Aorta (tissue), 5 donors: ENCODE measurements around the gene COL26A1. TPM values are rescaled to one million over a fixed set of nuclear protein-coding genes. Genes with fewer than 3 reads are reported as not detected.

Source experiments
- ATAC-seq: fragments of 200-7000 bp; cut with Tn5 transposase; one replicate; pipeline ENCODE4 v1.9.1; 2022; ENCODE audit warnings: moderate library complexity; ENCODE audit not compliant: low FRiP score
- DNase-seq, 2 donors: peaks; one replicate each; pipeline ENCODE4 v3.0.0-alpha.2; 2020
- H3K27ac ChIP-seq, 2 donors: one replicate each; pipeline ENCODE4 v1.5.1; 2013; ENCODE audit warnings: low read length in 2 of 2, mild to moderate bottlenecking in 2 of 2, moderate library complexity in 2 of 2, control low read depth in 1 of 2, inconsistent platforms in 1 of 2, low read depth in 1 of 2
- H3K27me3 ChIP-seq, 2 donors: one replicate each; pipeline ENCODE4 v1.6.1; 2013; ENCODE audit warnings: control low read depth in 1 of 2, low read length in 1 of 2, mild to moderate bottlenecking in 1 of 2, moderate library complexity in 1 of 2; ENCODE audit not compliant: insufficient read depth in 2 of 2, control insufficient read depth in 1 of 2
- H3K36me3 ChIP-seq, 2 donors: one replicate each; pipeline ENCODE4 v1.6.1; 2013; ENCODE audit warnings: control low read depth in 1 of 2, low read length in 1 of 2, mild to moderate bottlenecking in 1 of 2; ENCODE audit not compliant: insufficient read depth in 2 of 2, control insufficient read depth in 1 of 2
- H3K4me1 ChIP-seq, 2 donors: one replicate each; pipeline ENCODE4 v1.6.1; 2013; ENCODE audit warnings: low read length in 2 of 2, control low read depth in 1 of 2, mild to moderate bottlenecking in 1 of 2, moderate library complexity in 1 of 2; ENCODE audit not compliant: insufficient read depth in 2 of 2, control insufficient read depth in 1 of 2
- H3K4me3 ChIP-seq, 2 donors: one replicate each; pipeline ENCODE4 v1.5.1; 2013; ENCODE audit warnings: low read length in 2 of 2, control low read depth in 1 of 2, mild to moderate bottlenecking in 1 of 2
- H3K9me3 ChIP-seq: one replicate; pipeline ENCODE4 v1.6.1; 2013; ENCODE audit warnings: mild to moderate bottlenecking, low read length; ENCODE audit not compliant: control insufficient read depth
- WGBS, 2 donors: extraction: QIAGEN DNeasy Blood & Tissue Kit; methylation state at CpG; one replicate each; pipeline ENCODE4 v1.1.7; 2013; 5-methylcytosine and 5-hydroxymethylcytosine counted together
- intact Hi-C, 2 donors: fragments of 100-400 bp; cut with DNase I; formaldehyde crosslinking; loops; one replicate each; pipeline versions ENCODE4 v1.14.2 to v1.15.0; 2022
- polyA plus RNA-seq, 2 donors: library from polyadenylated mRNA; stranded (reverse); fragments of 200-250 nt; gene quantifications; one replicate each; pipeline ENCODE4 v1.2.3, GENCODE V29; 2013
- total RNA-seq, 2 donors: library from RNA; stranded (reverse); fragmentation: NEBNext Ultra II Directional; extraction: Animal tissue kit (Norgen Biotek cat#: 25700); gene quantifications; one replicate each; pipeline ENCODE4 v1.2.1, GENCODE V29; 2021
- donor health status: healthy with polysubstance abuse.
- donor health status: Bipolar disorder and iron deficiency.
- donor health status: DM: no; HTN: no; CAD: no.
- donor health status: DM: no; HTN: no; CAD: no.
- donor health status: DM: yes; HTN: yes; CAD: no.

COL26A1 gene
- total and polyA plus RNA-seq, 4 donors = not detected

GRCh38 chr7:101378751-101379174 lies 16.1 kb downstream of the COL26A1 start:
- Histone ChIP-seq H3K27me3 (no peaks in the 10 kb centered on the region), H3K4me1 (no peaks in the 10 kb centered on the region), H3K4me3 (no peak overlapping the region), H3K9me3 (no peaks in the 10 kb centered on the region), H3K27ac (no peak overlapping the region), H3K36me3 (no peaks in the 10 kb centered on the region)
- ATAC-seq (no peak), DNase-seq (no peak)
- WGBS, 2 donors = 3 to 6% methylated on average over 13 of the region's 13 CpGs
- intact Hi-C loops = no loop called here

DNA sequence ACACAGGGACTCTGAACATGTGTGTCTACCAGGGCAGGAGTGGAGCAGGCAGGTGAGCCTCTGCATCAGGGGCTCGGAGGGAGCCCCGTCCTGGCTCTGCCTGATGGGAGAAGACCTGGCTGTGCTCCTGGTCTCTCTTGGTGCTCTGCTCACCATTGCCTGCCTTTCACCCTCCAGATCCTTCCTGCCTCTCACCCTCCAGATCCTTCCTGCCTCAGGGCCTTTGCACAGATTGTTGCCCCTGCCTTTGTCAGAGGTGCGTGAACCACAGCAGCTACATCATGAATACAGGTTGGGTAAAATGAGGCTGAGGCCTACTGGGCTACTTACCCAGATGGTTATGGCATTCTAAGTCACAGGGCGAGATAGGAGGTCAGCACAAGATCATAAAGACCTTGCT lies 16.6 kb downstream of the COL26A1 start:
- Histone ChIP-seq H3K36me3 (no peaks in the 10 kb centered on the region), H3K27ac (no peak overlapping the region), H3K27me3 (no peaks in the 10 kb centered on the region), H3K4me3 (no peak overlapping the region), H3K9me3 (no peaks in the 10 kb centered on the region), H3K4me1 (no peaks in the 10 kb centered on the region)
- DNase-seq (no peak), ATAC-seq (no peak)
- intact Hi-C loops = no loop called here
- WGBS, 2 donors = 87 to 88% methylated on average over 4 of the region's 4 CpGs

DNA sequence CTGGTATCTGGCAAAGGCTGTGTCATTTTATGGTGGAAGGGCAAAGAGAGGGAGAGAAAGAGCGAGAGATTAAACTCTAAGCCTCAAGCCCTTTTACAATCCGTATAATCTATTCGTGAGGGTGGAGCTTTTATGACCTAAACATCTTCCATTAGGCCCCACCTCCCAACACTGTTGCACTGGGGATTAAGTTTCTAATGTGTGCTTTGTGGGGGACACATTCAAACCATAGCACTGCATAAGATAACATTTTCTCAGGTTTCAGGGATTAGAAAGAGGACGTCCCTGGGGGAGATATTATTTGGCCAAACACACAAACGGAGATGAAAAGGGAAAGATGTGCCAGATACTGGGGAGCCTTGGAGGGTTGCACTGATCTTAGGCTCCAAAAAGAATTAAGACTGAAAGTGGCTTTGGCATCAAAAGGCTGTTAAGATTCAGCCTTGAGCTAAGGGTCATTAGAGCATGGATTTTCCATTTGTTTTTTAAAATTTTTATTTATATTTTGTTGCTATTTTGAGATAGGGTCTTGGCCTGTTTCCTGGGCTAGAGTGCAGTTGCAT lies 19.0 kb downstream of the COL26A1 start:
- no peaks in the 10 kb centered on the region for H3K4me1 ChIP-seq
- H3K4me3 ChIP-seq = no peak overlapping the region
- H3K27me3 ChIP-seq = no peaks in the 10 kb centered on the region
- DNase-seq (no peak), ATAC-seq (no peak)
- WGBS, 2 donors = 72 to 78% methylated on average over 5 of the region's 5 CpGs
- intact Hi-C loops = no loop called here
- H3K9me3 ChIP-seq = no peaks in the 10 kb centered on the region
- H3K27ac ChIP-seq = no peak overlapping the region
- no peaks in the 10 kb centered on the region for H3K36me3 ChIP-seq

- Histone ChIP-seq H3K4me1 (no peaks in the 10 kb centered on the region), H3K9me3 (no peaks in the 10 kb centered on the region), H3K4me3 (no peak overlapping the region), H3K27ac (no peak overlapping the region), H3K36me3 (no peaks in the 10 kb centered on the region), H3K27me3 (no peaks in the 10 kb centered on the region)
- intact Hi-C loops = no loop called here
- DNase-seq (no peak), ATAC-seq (no peak)
- WGBS, 2 donors = 61 to 67% methylated on average over 2 of the region's 2 CpGs
Measured at GRCh38 chr7:101382937-101383336, 20.3 kb downstream of the COL26A1 start.

- Histone ChIP-seq H3K9me3 (no peaks in the 10 kb centered on the region), H3K36me3 (no peaks in the 10 kb centered on the region), H3K27ac (no peak overlapping the region), H3K4me1 (no peaks in the 10 kb centered on the region), H3K27me3 (no peaks in the 10 kb centered on the region), H3K4me3 (no peak overlapping the region)
- intact Hi-C loops = no loop called here
- DNase-seq = no peak
- 89 to 92% methylated on average over 8 of the region's 8 CpGs for WGBS, 2 donors
- no peak for ATAC-seq
Measured at GRCh38 chr7:101386177-101386557, 23.5 kb downstream of the COL26A1 start.

DNA sequence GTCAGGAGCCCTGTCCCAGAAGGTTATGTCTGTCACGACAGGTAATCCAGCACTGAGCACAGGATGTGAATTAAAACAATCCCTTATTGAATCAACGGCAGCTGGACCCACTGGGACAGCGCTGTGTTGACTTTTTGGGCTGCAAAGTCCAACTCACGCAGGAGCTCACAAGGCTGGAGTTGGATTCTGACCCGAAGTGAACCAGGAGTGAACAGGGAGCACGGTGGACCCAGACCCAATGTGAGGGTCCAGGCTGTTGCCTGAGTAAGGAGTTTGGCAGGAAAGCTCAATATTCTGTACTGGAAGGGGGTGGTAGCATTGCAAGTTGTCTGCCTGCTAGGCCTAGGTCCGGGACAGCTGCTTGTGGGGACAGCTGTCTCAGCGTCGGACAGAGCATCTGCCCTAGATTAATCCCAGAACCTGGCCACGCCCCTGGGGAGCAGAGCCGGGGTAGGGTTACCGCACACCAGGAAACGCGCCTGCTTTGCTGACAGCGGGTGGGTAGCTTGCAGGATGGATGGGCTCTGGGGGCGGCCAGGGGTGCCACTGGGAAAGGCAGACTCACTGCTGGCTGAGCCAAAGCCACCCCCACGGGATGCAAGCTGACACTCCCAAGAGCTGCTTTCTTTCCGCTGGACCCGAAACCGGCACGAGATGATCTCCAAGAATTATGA lies 24.0 kb downstream of the COL26A1 start:
- WGBS, 2 donors = 26 to 27% methylated on average over 21 of the region's 21 CpGs

GRCh38 chr7:101390901-101391301 lies 28.2 kb downstream of the COL26A1 start:
- Histone ChIP-seq H3K27me3 (no peaks in the 10 kb centered on the region), H3K4me1 (no peaks in the 10 kb centered on the region), H3K9me3 (no peaks in the 10 kb centered on the region), H3K27ac (no peak overlapping the region), H3K4me3 (no peak overlapping the region), H3K36me3 (no peaks in the 10 kb centered on the region)
- ATAC-seq = no peak
- WGBS, 2 donors = 63 to 70% methylated on average over 7 of the region's 7 CpGs
- intact Hi-C loops = no loop called here
- DNase-seq = no peak

More for the DNA sequence above, 24.0 kb downstream of the COL26A1 start:
- no peak for DNase-seq
- Histone ChIP-seq H3K9me3 (no peaks in the 10 kb centered on the region), H3K27ac (no peak overlapping the region), H3K4me1 (no peaks in the 10 kb centered on the region), H3K4me3 (no peak overlapping the region), H3K27me3 (no peaks in the 10 kb centered on the region), H3K36me3 (no peaks in the 10 kb centered on the region)
- ATAC-seq = peak; percentile 38
- intact Hi-C loops = no loop called here

GRCh38 chr7:101391991-101392390 lies 29.3 kb downstream of the COL26A1 start:
- 88 to 92% methylated on average over 6 of the region's 6 CpGs for WGBS, 2 donors
- no peak for ATAC-seq
- intact Hi-C loops = no loop called here

GRCh38 chr7:101393865-101394264 lies 31.2 kb downstream of the COL26A1 start:
- 91 to 92% methylated on average over 3 of the region's 3 CpGs for WGBS, 2 donors
- H3K4me3 ChIP-seq = no peak overlapping the region
- ATAC-seq (no peak), DNase-seq (no peak)
- no peaks in the 10 kb centered on the region for H3K36me3 ChIP-seq
- intact Hi-C loops = no loop called here
- no peak overlapping the region for H3K27ac ChIP-seq
- no peaks in the 10 kb centered on the region for H3K4me1 ChIP-seq
- no peaks in the 10 kb centered on the region for H3K9me3 ChIP-seq
- no peaks in the 10 kb centered on the region for H3K27me3 ChIP-seq

More at GRCh38 chr7:101391991-101392390, 29.3 kb downstream of the COL26A1 start:
- H3K4me1 ChIP-seq = no peaks in the 10 kb centered on the region
- H3K9me3 ChIP-seq = no peaks in the 10 kb centered on the region
- no peak for DNase-seq
- no peaks in the 10 kb centered on the region for H3K27me3 ChIP-seq
- no peaks in the 10 kb centered on the region for H3K36me3 ChIP-seq
- H3K27ac ChIP-seq = no peak overlapping the region
- H3K4me3 ChIP-seq = no peak overlapping the region
